Measurements from ENCODE around the gene NFYC.
A peak's percentile ranks its signal among the peaks of the same experiment; 100 is the strongest.

NFYC gene

GRCh38 chr1:40712405-40712944 lies 21.0 kb downstream of the NFYC start:
- Histone ChIP-seq H3K4me1 (peaks cover 0 to 62% (median 35%) of the 10 kb centered on the region in 4 donors), H3K9me3 (no peaks in the 10 kb centered on the region), H3K36me3 (no peaks in the 10 kb centered on the region), H3K27me3 (no peaks in the 10 kb centered on the region), H3K27ac (peak overlapping the region; percentile 62 to 67), H3K4me3 (no peak overlapping the region)
- no peak for DNase-seq
- TF ChIP-seq CTCF (IDR thresholded peaks at IDR 0.05) = no peak
- intact Hi-C loops (cut with DNase I; ENCODE audit: low total_unique reads) = no loop called here

GRCh38 chr1:40712997-40713396 lies 21.5 kb downstream of the NFYC start:
- Histone ChIP-seq H3K36me3 (no peaks in the 10 kb centered on the region), H3K4me3 (no peak overlapping the region), H3K27ac (peak overlapping the region in 1 of 2 donors; percentile 67), H3K9me3 (no peaks in the 10 kb centered on the region), H3K4me1 (peaks cover 0 to 62% (median 35%) of the 10 kb centered on the region in 4 donors), H3K27me3 (no peaks in the 10 kb centered on the region)
- intact Hi-C loops (cut with DNase I; ENCODE audit: low total_unique reads) = no loop called here
- DNase-seq = peak in 1 of 2 donors; percentile 20
- TF ChIP-seq CTCF (IDR thresholded peaks at IDR 0.05) = no peak

GRCh38 chr1:40715491-40716059 lies 24.1 kb downstream of the NFYC start:
- no peak overlapping the region for H3K27ac ChIP-seq
- TF ChIP-seq CTCF (IDR thresholded peaks at IDR 0.05) = no peak

GRCh38 chr1:40717065-40717464 lies 25.6 kb downstream of the NFYC start:
- H3K4me1 ChIP-seq = peaks cover 0 to 49% (median 20%) of the 10 kb centered on the region in 4 donors
- no peak overlapping the region for H3K27ac ChIP-seq
- no peaks in the 10 kb centered on the region for H3K27me3 ChIP-seq
- no peak overlapping the region for H3K4me3 ChIP-seq
- no peaks in the 10 kb centered on the region for H3K36me3 ChIP-seq
- intact Hi-C loops (cut with DNase I; ENCODE audit: low total_unique reads) = no loop called here
- DNase-seq = no peak
- no peaks in the 10 kb centered on the region for H3K9me3 ChIP-seq
- no peak for TF ChIP-seq CTCF (IDR thresholded peaks at IDR 0.05)

More at GRCh38 chr1:40715491-40716059, 24.1 kb downstream of the NFYC start:
- no peaks in the 10 kb centered on the region for H3K9me3 ChIP-seq
- no peak overlapping the region for H3K4me3 ChIP-seq
- DNase-seq = no peak
- no peaks in the 10 kb centered on the region for H3K27me3 ChIP-seq
- intact Hi-C loops (cut with DNase I; ENCODE audit: low total_unique reads) = no loop called here
- H3K36me3 ChIP-seq = no peaks in the 10 kb centered on the region
- peaks cover 0 to 56% (median 28%) of the 10 kb centered on the region in 4 donors for H3K4me1 ChIP-seq

- no peaks in the 10 kb centered on the region for H3K36me3 ChIP-seq
- H3K27me3 ChIP-seq = no peaks in the 10 kb centered on the region
- DNase-seq = no peak
- H3K4me1 ChIP-seq = peaks cover 0 to 49% (median 20%) of the 10 kb centered on the region in 4 donors
- no peak overlapping the region for H3K4me3 ChIP-seq
- intact Hi-C loops (cut with DNase I; ENCODE audit: low total_unique reads) = no loop called here
- H3K27ac ChIP-seq = no peak overlapping the region
- TF ChIP-seq CTCF (IDR thresholded peaks at IDR 0.05) = no peak
- no peaks in the 10 kb centered on the region for H3K9me3 ChIP-seq
These were observed 26.5 kb downstream of the NFYC start for GRCh38 chr1:40717955-40718354.

Measured in tibial artery (tissue), 4 donors.